B cell (primary cell): ENCODE measurements around the gene CTPS2.

Experiments
- EZH2 ChIP-seq: IDR thresholded peaks from 2 replicates; pipeline ENCODE4 v1.6.1; 2012; ENCODE audit warnings: borderline replicate concordance, low read depth, mild to moderate bottlenecking, moderate library complexity, low read length; ENCODE audit not compliant: insufficient read depth, poor library complexity, severe bottlenecking
- TF ChIP-seq, protein P1 (sequence below): fragments of 200-600 bp; IDR thresholded peaks from one replicate; pipeline ENCODE4 v1.8.0; 2022; ENCODE audit warnings: antibody characterized with exemption, mild to moderate bottlenecking

DNA sequence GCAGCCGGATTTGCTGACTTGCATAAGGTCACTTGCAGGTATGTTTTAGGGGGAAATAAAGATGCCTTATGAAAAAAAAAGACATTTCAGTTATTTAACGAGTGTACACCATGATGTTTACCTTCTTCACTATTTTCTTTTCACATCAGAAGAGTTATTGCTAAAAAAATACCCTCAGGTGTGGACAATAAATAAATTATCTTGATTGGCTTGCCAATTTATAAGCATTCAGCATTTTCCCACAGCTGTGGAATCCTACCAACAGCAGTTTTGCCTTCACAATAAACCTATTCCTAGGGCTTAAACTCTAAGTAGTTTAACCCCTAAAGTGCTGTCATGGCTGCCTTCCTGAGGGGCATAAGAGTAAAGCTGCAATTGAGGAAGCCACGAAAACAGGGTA lies 145.9 kb downstream of the CTPS2 start:
- TF ChIP-seq, protein P1, sequence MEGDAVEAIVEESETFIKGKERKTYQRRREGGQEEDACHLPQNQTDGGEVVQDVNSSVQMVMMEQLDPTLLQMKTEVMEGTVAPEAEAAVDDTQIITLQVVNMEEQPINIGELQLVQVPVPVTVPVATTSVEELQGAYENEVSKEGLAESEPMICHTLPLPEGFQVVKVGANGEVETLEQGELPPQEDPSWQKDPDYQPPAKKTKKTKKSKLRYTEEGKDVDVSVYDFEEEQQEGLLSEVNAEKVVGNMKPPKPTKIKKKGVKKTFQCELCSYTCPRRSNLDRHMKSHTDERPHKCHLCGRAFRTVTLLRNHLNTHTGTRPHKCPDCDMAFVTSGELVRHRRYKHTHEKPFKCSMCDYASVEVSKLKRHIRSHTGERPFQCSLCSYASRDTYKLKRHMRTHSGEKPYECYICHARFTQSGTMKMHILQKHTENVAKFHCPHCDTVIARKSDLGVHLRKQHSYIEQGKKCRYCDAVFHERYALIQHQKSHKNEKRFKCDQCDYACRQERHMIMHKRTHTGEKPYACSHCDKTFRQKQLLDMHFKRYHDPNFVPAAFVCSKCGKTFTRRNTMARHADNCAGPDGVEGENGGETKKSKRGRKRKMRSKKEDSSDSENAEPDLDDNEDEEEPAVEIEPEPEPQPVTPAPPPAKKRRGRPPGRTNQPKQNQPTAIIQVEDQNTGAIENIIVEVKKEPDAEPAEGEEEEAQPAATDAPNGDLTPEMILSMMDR = no peak
- TF ChIP-seq EZH2 = no peak
